Lower lobe of right lung (tissue), 2 donors: ENCODE data around the gene PRUNE2. TPM values are rescaled to one million over a fixed set of nuclear protein-coding genes. Genes with fewer than 3 reads are reported as not detected.
A peak's percentile ranks its signal among the peaks of the same experiment; 100 is the strongest.

Experiments used
- ATAC-seq, 2 donors: fragments of 200-7000 bp; cut with Tn5 transposase; one replicate each; pipeline ENCODE4 v1.9.1; 2020 to 2022; ENCODE audit warnings: mild to moderate bottlenecking in 2 of 2, moderate library complexity in 2 of 2
- DNase-seq: peaks from one replicate; pipeline ENCODE4 v3.0.0-alpha.2; 2020
- H3K27ac ChIP-seq: fragments of 200-600 bp; one replicate; pipeline ENCODE4 v1.8.0; 2022
- H3K27me3 ChIP-seq: fragments of 200-600 bp; one replicate; pipeline ENCODE4 v1.8.0; 2022; ENCODE audit warnings: low read depth
- H3K36me3 ChIP-seq: fragments of 200-600 bp; one replicate; pipeline ENCODE4 v1.8.0; 2022; ENCODE audit warnings: mild to moderate bottlenecking
- H3K4me1 ChIP-seq: fragments of 200-600 bp; one replicate; pipeline ENCODE4 v1.8.0; 2022
- H3K4me3 ChIP-seq: fragments of 200-600 bp; one replicate; pipeline ENCODE4 v1.8.0; 2022; ENCODE audit warnings: mild to moderate bottlenecking
- H3K9me3 ChIP-seq: fragments of 200-600 bp; one replicate; pipeline ENCODE4 v1.8.0; 2022
- CTCF ChIP-seq: fragments of 200-600 bp; IDR thresholded peaks from one replicate; pipeline ENCODE4 v1.8.0; 2022; ENCODE audit warnings: antibody characterized with exemption, mild to moderate bottlenecking
- intact Hi-C: fragments of 100-400 bp; cut with DNase I; formaldehyde crosslinking; loops from one replicate; pipeline ENCODE4 v1.11.0; 2022
- total RNA-seq: library from RNA; stranded (reverse); fragmentation: NEBNext Ultra II Directional; extraction: Animal tissue kit (Norgen Biotek cat#: 25700); gene quantifications from one replicate; pipeline ENCODE4 v1.2.1, GENCODE V29; 2021
- donor health status: DM: no; HTN: yes; CAD: no; lungs with severe emphysema.

Gene PRUNE2
- total RNA-seq, 1 donor from 2014 or later, result 13.6 TPM

GRCh38 chr9:76619197-76619596 is 286.7 kb downstream of the PRUNE2 start:
- peaks cover 24% of the 10 kb centered on the region for H3K4me1 ChIP-seq
- no peaks in the 10 kb centered on the region for H3K27me3 ChIP-seq
- peak in 1 of 2 donors; percentile 39 for ATAC-seq
- peak overlapping the region; percentile 20 for H3K27ac ChIP-seq
- no peak for DNase-seq
- intact Hi-C loops, result no loop called here
- no peak for TF ChIP-seq CTCF
- H3K9me3 ChIP-seq, result no peaks in the 10 kb centered on the region
- no peaks in the 10 kb centered on the region for H3K36me3 ChIP-seq
- H3K4me3 ChIP-seq, result no peak overlapping the region

- no peak for DNase-seq
- Histone ChIP-seq H3K4me3 (no peak overlapping the region), H3K27ac (peak overlapping the region; percentile 20), H3K36me3 (no peaks in the 10 kb centered on the region), H3K27me3 (no peaks in the 10 kb centered on the region), H3K9me3 (no peaks in the 10 kb centered on the region), H3K4me1 (peaks cover 24% of the 10 kb centered on the region)
- TF ChIP-seq CTCF, result no peak
- intact Hi-C loops, result no loop called here
- peak in 1 of 2 donors; percentile 62 for ATAC-seq
Measured at GRCh38 chr9:76618762-76619161, 287.2 kb downstream of the PRUNE2 start.

GRCh38 chr9:76617497-76618175 is 288.3 kb downstream of the PRUNE2 start:
- DNase-seq (no peak), ATAC-seq (no peak)
- Histone ChIP-seq H3K36me3 (no peaks in the 10 kb centered on the region), H3K27ac (no peak overlapping the region), H3K9me3 (no peaks in the 10 kb centered on the region), H3K4me1 (peaks cover 24% of the 10 kb centered on the region), H3K4me3 (no peak overlapping the region), H3K27me3 (no peaks in the 10 kb centered on the region)
- no peak for TF ChIP-seq CTCF
- intact Hi-C loops, result no loop called here

- H3K27ac ChIP-seq, result no peak overlapping the region
- intact Hi-C loops, result no loop called here
- no peak for DNase-seq
Measured at GRCh38 chr9:76616780-76617179, 289.1 kb downstream of the PRUNE2 start.

GRCh38 chr9:76615177-76615603 is 290.7 kb downstream of the PRUNE2 start:
- TF ChIP-seq CTCF, result no peak
- Histone ChIP-seq H3K9me3 (no peaks in the 10 kb centered on the region), H3K27ac (peak overlapping the region; percentile 62), H3K4me3 (peak overlapping the region; percentile 25), H3K36me3 (no peaks in the 10 kb centered on the region), H3K4me1 (peaks cover 19% of the 10 kb centered on the region), H3K27me3 (no peaks in the 10 kb centered on the region)
- intact Hi-C loops, result no loop called here
- DNase-seq (no peak), ATAC-seq (no peak)

More at GRCh38 chr9:76616780-76617179, 289.1 kb downstream of the PRUNE2 start:
- Histone ChIP-seq H3K36me3 (no peaks in the 10 kb centered on the region), H3K4me3 (no peak overlapping the region), H3K27me3 (no peaks in the 10 kb centered on the region), H3K4me1 (peaks cover 24% of the 10 kb centered on the region), H3K9me3 (no peaks in the 10 kb centered on the region)
- ATAC-seq, result no peak
- TF ChIP-seq CTCF, result no peak
